ENCODE results near the gene PIP4K2A.
"Not testable (repeated sequence)": the region's sequence is repeated elsewhere in the genome, so short reads cannot be mapped to it uniquely, and the experiment has no call there.

GRCh38 chr10:22513483-22514413 is 200.6 kb downstream of the PIP4K2A start:
- not testable (repeated sequence) for TF ChIP-seq NFYB (CRISPR knock-in tag; IDR thresholded peaks at IDR 0.05); ZNF558 (CRISPR knock-in tag; IDR thresholded peaks at IDR 0.05; ENCODE audit: borderline replicate concordance); POLR2AphosphoS2 (IDR thresholded peaks at IDR 0.05; ENCODE audit: low read depth, low read length); CHD4 (IDR thresholded peaks at IDR 0.05; ENCODE audit: borderline replicate concordance, low read length); MAFK (conservative IDR thresholded peaks at IDR 0.05 in 1 of 2, IDR thresholded peaks at IDR 0.05 in 1 of 2; ENCODE audit: low read length in 2 of 2); ZNF589 (CRISPR knock-in tag; conservative IDR thresholded peaks at IDR 0.05)
- TF ChIP-seq CTCF (CRISPR knock-in tag; IDR thresholded peaks at IDR 0.05) (peak; percentile 60), FOXC1 (CRISPR knock-in tag; IDR thresholded peaks at IDR 0.05; ENCODE audit: borderline replicate concordance) (0 out of 2 replicates have a peak, but pooled peaks have one; percentile 70)
